HG02884 (cell line): ENCODE measurements around the gene PDZRN4.

ENCODE experiments used
- ATAC-seq: cut with Tn5 transposase; IDR thresholded peaks from one replicate; pipeline ENCODE4 v1.9.1; 2021; ENCODE audit warnings: mild to moderate bottlenecking, moderate library complexity; ENCODE audit not compliant: unreplicated experiment

The PDZRN4 gene

DNA sequence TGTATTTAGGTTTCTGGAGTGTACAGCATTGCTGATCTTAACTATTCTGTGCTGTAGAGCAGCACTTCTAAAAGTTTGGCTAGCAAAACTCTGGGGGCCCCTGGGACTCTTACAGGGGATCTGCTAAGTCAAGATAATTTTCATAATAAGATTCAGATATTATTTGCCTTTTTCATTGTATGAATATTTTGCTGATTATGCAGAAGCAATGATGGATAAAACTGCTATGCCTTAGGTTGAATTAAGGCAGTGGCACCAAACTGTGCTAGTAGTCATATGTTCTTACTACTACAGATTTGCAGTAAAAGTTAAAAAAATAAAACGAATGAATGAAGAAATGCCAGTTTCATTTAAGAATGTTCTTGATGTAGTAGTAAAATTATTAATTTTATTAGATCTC is 160.1 kb downstream of the PDZRN4 start:
- ATAC-seq = no peak

DNA sequence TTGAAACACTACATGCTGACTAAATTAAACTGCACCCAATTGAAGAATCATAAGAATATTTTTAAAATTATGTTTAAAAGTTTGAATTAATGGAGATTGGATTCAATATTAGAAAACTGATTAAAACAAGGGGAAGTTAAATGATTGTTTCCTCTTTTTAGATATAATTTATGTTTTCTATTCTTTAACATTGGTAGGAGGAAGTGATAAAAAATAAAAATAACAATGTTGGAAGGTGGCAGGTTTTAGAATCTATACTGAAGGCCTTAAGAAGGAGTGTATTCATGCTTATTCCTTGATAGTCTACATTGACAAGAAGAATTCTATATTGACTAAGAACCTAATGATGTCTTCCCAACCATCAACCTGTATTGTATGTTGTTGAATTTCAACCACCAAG is 168.1 kb downstream of the PDZRN4 start:
- ATAC-seq = no peak

DNA sequence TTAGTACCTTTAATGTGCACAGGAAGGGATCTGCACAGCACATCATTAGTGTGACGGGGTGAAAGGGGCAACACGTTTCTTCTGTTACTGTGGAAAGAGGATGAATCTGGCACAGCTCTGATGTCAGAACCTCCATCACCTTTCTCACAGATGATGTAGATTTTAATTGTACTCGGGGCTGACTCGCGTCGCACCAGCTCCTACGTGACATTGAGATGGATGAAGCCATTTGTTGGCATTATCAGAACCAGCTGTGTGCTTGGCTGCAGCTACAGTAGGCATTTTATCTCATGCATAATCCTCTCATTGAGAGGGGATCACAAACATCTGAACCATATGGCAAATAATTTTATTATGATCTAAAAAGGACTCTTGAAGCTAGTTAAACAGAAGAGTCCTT is 173.6 kb downstream of the PDZRN4 start:
- no peak for ATAC-seq

DNA sequence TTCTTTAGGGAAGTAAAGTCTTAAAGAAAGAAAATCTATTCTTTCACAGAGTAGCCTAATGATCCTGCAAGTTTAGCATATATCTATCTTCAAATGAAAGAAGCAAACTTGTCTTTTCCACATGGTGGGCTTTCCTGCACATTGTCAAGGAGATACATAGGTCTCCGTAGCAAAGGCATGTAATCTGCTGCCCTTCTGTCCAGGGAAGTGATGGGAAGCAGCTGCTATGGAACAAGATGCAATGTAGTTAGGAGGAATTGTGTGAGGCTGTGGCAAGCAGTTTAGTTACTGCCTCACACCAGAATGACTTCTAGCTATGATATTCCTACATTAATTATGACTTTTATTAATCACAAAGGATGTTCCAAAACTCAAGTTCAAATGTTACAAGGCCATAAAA is 174.4 kb downstream of the PDZRN4 start:
- no peak for ATAC-seq

DNA sequence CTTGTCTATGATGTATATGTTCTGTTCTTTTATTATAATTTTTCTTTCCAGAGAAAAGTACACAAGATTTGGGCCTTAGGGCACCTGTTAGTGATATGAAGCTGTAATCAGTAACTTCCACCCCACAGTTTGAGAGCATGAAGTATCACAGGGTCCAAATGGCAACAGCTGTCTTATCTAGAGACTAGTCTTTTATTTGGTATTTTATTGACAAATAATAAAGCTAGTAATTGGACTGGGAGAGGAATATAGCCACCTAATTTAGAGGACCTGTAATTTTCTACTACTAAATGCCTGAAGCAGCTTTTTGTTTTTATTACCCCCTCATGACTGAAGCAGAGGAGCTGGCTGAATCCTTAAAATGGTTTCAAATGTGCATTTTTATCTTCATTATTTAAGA is 174.8 kb downstream of the PDZRN4 start:
- ATAC-seq = no peak

DNA sequence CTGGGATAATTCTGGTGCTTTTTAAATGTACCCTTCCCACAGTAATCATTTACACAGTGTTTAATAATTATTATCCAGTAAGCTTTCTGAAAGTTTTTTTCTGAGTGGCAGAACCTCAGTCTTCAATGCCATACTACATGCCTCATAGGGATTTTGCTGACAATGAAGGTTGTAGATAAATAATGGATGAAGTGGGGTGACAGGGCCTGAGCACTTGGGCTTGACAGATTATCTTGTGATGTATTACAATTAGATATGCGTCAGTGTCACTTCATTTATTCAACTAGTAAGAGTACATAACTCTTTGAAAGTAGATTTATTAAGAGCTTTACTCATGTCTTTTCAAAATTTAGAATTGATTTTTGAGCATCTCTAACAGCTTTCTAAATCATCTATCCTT is 176.1 kb downstream of the PDZRN4 start:
- no peak for ATAC-seq

DNA sequence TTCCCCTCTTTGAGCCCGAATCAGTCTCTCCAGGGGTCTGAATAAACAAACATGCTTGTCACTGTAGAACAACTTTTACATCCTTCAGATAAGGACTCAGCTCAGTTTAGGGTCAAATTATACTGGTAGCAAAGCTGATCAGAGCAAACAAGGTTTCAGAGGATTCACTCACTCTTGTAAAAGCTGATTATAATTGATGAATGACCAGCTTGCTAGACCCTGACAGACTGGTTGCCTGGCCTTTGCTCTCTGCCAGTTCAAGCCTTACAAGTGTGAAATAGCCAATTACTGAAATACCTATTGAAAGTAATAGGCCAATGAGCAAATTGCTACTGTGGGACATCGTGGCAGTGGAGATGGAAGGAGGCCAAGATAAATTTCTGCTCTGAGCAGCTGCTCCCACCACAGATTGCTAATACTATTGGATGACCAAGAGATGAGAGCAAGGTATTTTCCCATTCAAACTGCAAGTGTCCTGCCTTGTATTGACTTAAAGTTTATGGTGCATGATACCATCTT is 177.6 kb downstream of the PDZRN4 start:
- ATAC-seq = no peak

- ATAC-seq = no peak
These were observed 179.7 kb downstream of the PDZRN4 start for GRCh38 chr12:41367726-41368405.

- no peak for ATAC-seq
These were observed 192.8 kb downstream of the PDZRN4 start for GRCh38 chr12:41380878-41381277.

DNA sequence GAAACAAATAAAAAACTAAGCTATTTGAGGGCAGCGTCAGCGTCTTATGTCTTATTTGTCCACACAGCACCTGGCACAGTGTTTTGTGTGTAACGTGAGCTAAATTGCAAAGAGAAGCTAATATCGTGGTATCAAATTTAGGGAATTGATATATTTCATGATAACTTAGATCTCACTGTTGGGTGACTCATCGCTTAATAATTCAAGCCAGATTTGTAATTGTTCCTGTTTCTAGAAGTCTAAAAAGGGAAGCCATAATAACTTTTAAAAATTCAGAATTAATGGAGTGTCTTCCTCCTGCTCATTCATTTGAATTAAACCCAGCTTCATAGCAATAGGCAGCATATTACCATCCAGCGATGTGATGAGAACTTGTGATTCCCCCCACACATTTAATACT is 214.7 kb downstream of the PDZRN4 start:
- ATAC-seq = no peak

GRCh38 chr12:41407232-41407799 is 219.2 kb downstream of the PDZRN4 start:
- no peak for ATAC-seq

DNA sequence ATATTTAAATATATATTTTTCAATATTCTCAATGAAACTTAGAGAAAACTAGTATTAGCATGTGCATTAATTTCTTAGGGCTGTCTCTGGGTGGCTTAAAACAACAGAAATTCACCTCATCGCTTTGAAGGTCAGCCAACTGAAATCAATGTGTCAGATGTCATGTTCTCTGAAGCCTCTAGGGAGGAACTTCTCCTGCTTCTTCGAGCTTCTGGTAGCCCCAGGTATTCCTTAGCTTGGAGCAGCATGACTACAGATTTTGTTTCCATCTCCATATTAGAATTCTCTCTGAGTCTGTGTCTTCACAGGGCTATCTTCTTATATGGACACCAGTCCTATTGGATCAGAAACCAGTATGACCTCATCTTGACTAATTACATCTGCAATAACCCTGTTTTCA is 221.5 kb downstream of the PDZRN4 start:
- ATAC-seq = no peak

- no peak for ATAC-seq
These were observed 230.5 kb downstream of the PDZRN4 start for GRCh38 chr12:41418586-41418985.

GRCh38 chr12:41419131-41419893 is 231.2 kb downstream of the PDZRN4 start:
- no peak for ATAC-seq

- no peak for ATAC-seq
These were observed 236.5 kb downstream of the PDZRN4 start for GRCh38 chr12:41424651-41425050.

GRCh38 chr12:41433460-41433859 is 245.3 kb downstream of the PDZRN4 start:
- no peak for ATAC-seq

DNA sequence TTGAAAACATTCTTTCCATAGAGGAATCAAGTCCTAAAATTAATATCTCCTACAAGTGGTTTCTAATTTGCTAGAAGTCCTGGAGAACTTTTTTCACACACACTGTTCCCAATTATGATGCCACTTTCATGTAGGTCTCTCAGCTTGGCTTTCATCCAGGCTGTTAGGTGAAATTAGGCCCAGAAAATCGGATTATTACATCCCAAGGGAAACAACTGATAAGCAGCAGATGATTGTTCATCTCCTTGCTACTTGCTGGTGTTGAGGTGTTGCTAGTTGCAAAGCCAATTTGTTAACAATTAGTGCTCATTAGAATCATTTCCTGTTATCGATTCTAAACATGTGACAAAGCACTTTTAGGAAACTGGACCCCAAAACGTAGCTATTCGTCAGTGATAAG is 248.0 kb downstream of the PDZRN4 start:
- ATAC-seq = no peak

- no peak for ATAC-seq
These were observed 249.4 kb downstream of the PDZRN4 start for GRCh38 chr12:41437563-41437962.

DNA sequence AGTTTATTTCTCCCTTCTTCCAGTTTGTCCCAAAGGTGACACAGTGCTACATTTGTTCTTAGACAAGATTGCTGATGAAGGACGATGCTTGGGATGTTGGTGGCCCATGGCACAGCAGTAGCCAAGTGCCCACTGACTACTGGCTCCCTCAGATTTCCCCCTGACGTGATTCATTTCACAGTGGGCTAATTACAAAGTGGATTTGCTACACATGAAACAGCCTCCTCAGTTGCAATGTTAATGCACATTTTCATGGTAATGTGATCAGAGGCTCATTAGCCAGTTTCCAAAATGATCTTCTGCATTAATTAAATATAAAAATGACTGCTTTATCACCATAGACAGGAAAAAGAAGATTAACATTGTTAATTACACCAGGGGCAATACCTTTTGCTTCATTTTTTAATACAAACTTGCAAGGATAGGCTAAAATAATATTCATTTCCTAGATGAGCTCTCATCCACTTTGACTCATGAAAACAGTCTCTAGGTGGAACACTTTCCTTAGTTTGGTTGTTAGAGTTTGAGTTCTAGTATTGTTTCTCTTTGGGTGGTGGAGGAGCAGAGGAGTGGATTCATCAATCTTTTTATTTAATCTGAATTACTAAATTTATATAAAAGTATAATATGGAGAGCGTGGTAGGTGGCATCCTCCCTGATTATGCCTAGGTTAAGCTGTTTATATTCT is 250.9 kb downstream of the PDZRN4 start:
- no peak for ATAC-seq

DNA sequence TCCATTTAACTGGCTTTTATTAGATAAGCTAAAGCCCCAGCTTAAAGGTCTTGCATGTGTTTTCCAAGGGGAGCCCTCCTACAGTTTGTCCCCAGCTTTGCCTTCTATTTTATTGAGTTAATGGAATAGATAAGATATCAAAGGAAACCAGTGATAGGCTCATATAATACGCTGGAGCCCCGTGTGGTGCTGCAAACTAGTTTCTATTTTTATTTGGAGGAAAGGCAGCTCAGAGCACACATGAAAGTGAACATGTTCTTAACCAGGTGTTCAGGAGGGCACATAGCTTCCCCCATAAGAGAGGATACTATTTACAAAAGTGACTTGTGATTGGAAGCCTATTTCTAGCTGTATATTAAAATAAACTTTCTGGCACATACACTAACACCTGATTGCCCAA is 251.7 kb downstream of the PDZRN4 start:
- no peak for ATAC-seq

DNA sequence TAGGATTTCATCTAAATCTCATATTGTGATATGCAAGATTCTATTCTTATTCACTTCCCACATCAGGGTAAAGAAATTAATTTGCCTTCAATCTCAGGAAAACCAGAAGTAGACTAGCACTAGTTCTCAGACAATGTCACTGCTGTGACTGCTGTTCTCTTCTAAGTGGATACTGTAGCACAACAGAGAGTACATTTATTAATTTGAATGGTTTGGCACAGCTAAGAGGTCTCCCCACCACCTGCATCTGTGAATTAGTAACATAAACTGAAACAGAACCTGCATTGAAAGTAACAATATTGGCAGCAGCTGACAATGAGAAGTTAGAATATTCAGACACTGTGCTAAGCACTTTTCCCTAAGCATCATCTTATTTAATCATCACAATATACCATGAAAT is 253.1 kb downstream of the PDZRN4 start:
- no peak for ATAC-seq
